Stimulated activated CD8-positive, alpha-beta memory T cell treated with anti-CD3 and anti-CD28 coated beads, Interleukin-12 subunit alpha, Interleukin-12 subunit beta, amount 100 ng/mL, for 1 hour (primary cell): ENCODE results near the gene LENG9.
"Not testable (repeated sequence)": the region's sequence is repeated elsewhere in the genome, so short reads cannot be mapped to it uniquely, and the experiment has no call there.

ENCODE experiments used
- DNase-seq: peaks from one replicate; pipeline ENCODE4 v3.0.0-alpha.2; 2020; ENCODE audit warnings: low read depth

Gene LENG9

DNA sequence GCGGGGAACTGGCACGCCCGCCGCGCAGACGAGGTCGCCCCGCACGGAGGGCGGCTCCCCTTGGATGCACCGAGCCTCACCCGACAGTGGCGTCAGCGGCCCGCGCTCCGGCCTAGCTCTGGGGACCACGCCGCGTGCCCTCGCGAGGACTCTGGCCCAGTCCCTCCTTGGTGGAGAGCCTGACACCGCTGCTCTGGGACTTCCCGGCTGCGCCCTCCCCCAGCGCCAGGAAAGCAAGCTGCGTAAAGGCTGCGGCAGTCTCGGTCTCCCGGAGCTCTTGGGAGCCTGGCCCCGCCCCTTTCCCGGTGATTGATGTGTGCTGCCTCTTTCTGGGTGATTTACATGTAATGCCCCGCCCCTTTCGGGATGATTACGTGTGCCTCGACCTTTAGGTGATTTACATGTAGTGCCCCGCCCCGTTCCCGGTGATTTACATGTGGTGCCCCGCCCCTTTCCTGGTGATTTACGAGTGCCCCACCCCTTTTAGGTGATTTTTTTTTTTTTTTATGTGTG, at the start of gene LENG9:
Gene LENG9 (minus strand): TSS at position 248 of the 513 bp plus-strand sequence. CDS start 252 bp downstream, outside the sequence.
- peak; percentile 81 for DNase-seq

DNA sequence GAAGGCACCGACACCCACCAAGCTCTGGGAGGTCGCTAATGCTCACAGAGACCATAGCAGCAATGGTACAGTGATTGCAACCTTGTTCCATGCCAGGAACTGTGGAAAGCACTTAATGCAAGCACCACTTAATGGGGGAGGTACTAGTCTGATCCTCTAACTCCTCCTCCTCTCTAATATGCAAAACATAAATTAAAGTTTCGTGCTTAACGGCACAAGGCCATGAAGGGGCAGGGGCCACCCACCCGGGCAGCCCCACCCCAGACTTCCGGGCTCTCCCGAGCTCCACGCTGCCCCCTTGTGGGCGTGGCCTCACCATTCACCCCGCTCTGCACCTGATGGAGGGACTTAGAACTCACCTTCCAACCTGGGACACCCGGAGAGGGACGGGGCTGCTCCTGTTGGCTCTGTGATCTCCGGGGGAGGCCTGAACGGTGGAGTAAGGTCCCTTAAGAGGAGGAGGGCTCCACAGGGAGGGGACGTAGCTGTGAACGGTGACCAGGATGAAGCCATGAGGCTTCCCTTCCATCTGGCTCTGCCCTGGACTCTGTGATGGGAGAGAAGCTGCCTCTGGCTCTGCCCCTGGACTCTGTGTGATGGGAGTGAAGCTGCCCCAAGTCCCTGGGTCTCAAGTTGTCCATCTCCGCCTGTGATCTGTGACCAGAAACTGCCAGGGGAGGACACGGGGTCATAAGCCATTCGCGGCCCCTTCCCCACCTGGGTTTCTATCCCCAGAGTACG, 45.8 kb upstream of the LENG9 start:
- not testable (repeated sequence) for DNase-seq

GRCh38 chr19:54508487-54508886, 44.9 kb upstream of the LENG9 start:
- DNase-seq, result not testable (repeated sequence)

- no peak for DNase-seq
These were observed 44.2 kb upstream of the LENG9 start for GRCh38 chr19:54507824-54508223.

GRCh38 chr19:54507038-54507717, 43.6 kb upstream of the LENG9 start:
- not testable (repeated sequence) for DNase-seq

- DNase-seq, result no peak
These were observed 42.5 kb upstream of the LENG9 start for GRCh38 chr19:54506079-54506478.

DNA sequence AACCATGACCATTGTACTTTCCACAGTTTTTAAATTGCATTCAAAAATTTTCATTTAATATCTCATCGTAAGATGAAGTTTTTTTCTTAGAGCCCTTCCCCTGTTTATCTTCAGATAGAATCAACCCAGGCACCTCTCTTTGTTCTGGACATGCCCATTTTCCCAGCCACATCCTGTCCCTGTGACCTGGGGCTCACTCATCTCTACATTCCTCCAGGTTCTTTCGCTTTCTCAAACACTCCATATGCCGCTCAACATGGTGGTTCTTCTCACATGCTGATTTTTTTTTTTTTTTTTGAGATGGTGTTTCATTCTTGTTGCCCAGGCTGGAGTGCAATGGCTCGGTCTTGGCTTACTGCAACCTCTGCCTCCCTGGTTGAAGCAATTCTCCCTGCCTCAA, 42.0 kb upstream of the LENG9 start:
- DNase-seq, result not testable (repeated sequence)

- no peak for DNase-seq
These were observed 39.0 kb upstream of the LENG9 start, which contains the start of gene LAIR2 for GRCh38 chr19:54502518-54503048. LAIR2 (plus strand) TSS chr19:54502831; CDS start chr19:54502919, 88 bp downstream.

DNA sequence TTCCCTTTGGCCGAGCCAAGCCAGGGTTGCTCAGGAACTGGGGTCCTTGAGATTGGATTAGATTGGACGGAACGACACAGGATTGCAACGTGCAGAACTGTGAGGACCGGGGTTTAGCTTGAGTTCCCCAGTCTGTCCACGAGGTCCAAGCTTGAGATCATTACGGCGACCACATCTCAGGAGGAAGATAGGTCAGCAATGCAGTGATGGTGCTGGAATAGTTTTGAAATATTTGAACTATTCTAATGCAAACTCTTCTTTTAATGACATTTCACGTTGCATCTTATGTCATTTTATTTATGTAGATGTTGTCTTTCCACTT, 34.8 kb upstream of the LENG9 start:
- DNase-seq, result not testable (repeated sequence)

DNA sequence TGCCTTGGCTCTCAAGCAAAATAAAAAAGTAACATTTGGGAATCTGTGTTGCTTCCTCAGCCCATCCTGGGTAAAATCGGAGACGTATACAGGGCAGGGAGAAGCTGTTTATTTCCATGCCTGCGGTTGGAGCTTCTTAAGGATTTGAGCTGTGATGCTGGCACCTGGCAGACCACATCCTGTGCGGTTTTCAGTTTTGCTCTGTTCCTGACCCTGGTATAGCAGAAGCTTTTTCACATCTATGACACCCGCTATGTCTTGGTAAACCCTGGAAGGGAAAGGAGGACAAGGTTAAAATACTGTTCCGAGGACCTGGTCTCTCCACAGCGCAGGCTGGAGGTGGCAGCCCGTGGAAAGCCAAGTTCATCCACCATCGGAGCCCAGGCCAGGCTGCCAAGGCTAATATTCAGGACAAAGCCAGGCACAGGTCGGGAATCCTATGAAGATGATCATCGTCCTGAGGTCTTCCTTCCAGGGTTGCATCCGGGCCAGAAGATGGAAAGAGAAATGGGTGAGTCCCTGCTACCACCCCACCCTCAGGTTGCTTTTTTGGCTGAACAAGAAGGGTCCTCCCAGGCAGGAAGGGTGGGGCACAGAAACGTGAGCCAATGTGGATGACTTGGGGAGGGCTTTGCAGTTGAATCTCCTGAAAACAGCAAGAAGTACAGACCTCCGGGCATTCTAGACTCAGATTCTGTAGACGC, 34.3 kb upstream of the LENG9 start:
- DNase-seq, result not testable (repeated sequence)

GRCh38 chr19:54495284-54495683, 31.7 kb upstream of the LENG9 start:
- not testable (repeated sequence) for DNase-seq

GRCh38 chr19:54493967-54494585, 30.5 kb upstream of the LENG9 start:
- DNase-seq, result no peak

- DNase-seq, result not testable (repeated sequence)
These were observed 29.5 kb upstream of the LENG9 start for GRCh38 chr19:54493056-54493455.

DNA sequence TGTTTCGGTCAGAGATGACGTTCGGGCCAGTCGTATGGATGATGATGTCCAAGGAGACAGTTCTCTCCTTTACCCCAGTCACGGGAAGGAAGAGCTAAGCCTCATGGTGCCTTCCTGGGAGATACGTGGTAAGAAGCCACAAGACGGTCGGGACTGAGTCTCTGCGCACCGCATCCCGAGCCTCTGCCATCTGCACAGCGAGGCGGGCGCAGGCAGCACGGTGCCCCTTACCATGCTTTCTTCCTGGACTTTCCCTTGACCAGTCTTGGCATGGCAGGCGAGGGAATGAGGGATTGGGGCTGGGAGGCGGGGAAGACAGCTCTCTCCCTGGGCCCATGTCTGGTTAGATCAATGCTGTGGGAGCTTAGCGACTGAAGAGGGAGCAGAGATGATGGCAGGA, 29.0 kb upstream of the LENG9 start:
- DNase-seq, result no peak

- no peak for DNase-seq
These were observed 26.2 kb upstream of the LENG9 start for GRCh38 chr19:54489766-54490165.

GRCh38 chr19:54489341-54489740, 25.8 kb upstream of the LENG9 start:
- no peak for DNase-seq

DNA sequence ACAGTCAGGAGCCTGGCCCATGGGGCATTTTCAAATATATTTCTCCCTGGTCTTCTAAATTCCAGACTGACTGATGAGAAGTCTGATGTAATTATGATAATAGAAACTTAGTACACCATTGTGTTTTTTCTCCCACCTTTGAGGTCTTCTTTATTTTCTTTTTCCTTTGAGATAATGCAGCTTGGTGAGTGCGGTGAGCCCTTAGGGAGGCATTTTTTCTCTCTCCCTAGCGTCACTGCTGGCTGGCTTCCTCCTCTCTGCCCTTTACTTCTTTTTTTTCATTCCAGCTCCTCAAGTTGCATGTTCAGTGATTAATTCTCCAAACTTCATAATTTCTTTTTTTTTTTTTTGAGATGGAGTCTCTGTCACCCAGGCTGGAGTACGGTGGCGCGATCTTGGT, 22.3 kb upstream of the LENG9 start:
- no peak for DNase-seq

DNA sequence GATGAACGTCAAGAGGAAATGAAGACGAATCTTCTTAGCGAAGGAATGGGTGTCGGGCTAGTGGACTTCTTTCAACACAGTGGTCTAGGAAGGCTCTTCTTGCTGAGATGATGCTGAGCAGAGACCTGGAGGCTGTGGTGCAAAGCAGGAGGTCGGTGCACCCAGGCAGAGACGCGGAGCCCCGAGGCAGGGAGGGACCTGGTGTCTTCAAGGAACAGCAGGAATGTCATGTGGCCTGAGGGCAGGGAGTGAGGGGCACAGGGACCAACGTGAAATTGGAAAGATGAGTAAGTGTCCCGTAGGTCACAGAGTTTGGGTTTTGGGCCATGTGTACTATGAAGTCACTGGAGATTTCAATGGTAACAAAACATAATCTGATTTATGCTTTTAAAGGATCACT, 20.9 kb upstream of the LENG9 start:
- DNase-seq, result no peak

DNA sequence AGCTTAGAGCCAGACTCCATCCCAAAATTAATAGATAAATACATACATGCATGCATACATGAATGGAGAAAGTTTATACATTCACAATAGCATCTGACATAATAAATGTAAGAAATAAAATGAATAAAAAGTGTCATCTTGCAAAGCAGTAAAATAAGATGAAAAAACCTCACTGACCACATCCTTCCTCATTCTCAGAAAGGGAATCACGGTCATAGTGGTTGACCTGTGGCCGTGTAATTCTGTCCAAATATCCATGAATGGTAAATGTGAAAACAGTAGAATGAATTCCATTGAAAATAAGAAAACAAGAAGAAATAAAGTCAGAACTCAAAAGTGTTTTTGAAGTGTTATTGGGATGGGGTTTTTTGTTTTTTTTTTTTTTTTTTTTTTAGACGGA, 19.3 kb upstream of the LENG9 start:
- no peak for DNase-seq

GRCh38 chr19:54481326-54481930, 17.9 kb upstream of the LENG9 start:
- no peak for DNase-seq

DNA sequence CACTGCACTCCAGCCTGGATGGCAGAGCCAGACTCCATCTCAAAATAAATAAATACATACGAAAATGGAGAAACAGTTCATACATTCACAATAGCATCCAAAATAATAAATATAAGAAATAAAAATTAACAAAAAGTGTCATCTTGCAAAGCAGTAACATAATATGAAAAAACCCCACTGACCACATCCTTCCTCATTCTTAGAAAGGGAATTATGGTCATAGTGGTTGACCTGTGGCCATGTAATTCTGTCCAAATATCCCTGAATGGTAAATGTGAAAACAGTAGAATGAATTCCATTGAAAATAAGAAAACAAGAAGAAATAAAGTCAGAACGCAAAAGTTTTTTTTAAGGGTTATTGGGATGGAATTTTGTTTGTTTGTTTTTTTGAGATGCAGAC, 16.5 kb upstream of the LENG9 start:
- DNase-seq, result no peak
